CD4-positive, alpha-beta T cell treated with Interferon gamma for 1 hour (primary cell): ENCODE measurements around the gene SLFN12L.

Source experiments
- DNase-seq: peaks from one replicate; pipeline ENCODE4 v3.0.0-alpha.2; 2020

SLFN12L gene

GRCh38 chr17:35428229-35428628 is 109.2 kb downstream of the SLFN12L start:
- DNase-seq = no peak

DNA sequence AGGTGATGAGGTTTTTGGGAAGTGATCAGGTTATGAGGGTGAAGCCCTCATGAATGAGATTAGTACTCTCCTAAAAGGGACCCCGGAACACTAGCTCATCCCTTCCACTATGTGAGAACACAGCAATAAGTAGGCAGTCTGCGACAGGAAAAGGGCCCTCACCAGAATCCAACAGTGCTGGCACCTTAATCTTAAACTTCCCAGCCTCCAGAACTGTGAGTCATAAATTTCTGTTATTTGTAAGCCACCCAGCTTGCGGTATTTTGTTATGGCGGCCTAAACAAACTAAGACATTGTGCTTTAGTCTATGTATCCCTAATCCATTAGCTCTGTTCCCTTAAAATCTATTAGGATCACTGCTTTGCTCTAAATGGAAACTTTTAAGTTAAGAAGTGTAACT is 113.7 kb downstream of the SLFN12L start:
- no peak for DNase-seq
